ENCODE measurements around the gene MRPS5.

MRPS5 gene

GRCh38 chr2:95079199-95079683, 42.4 kb downstream of the MRPS5 start:
- H3K9ac ChIP-seq (ENCODE audit: low read length): no peak overlapping the region
- H3K79me2 ChIP-seq (ENCODE audit: insufficient read depth, low read length): no peaks in the 10 kb centered on the region
- H3K9me2 ChIP-seq (ENCODE audit: low read depth, low read length): no peaks in the 10 kb centered on the region
- no peak overlapping the region for H3K4me3 ChIP-seq (ENCODE audit: low read depth, low read length, poor library complexity, severe bottlenecking)
- TF ChIP-seq EZH2 (IDR thresholded peaks at IDR 0.05; ENCODE audit: borderline replicate concordance, low read length): no peak
- TF ChIP-seq CTCF (IDR thresholded peaks at IDR 0.05; ENCODE audit: low read length): no peak
- no peaks in the 10 kb centered on the region for H4K20me1 ChIP-seq (ENCODE audit: insufficient read depth, low read length)
- no peaks in the 10 kb centered on the region for H3F3A ChIP-seq (ENCODE audit: insufficient read depth, low read length)
- H3K9me3 ChIP-seq (ENCODE audit: low read length): no peaks in the 10 kb centered on the region
- H3K36me3 ChIP-seq (ENCODE audit: insufficient read depth, low read length): no peaks in the 10 kb centered on the region
- no peak overlapping the region for H2AFZ ChIP-seq (ENCODE audit: low read length)
- H3K4me2 ChIP-seq (ENCODE audit: low read length): no peak overlapping the region
- H3K27ac ChIP-seq (ENCODE audit: low read depth, low read length, poor library complexity, severe bottlenecking): no peak overlapping the region
- H3K27me3 ChIP-seq (ENCODE audit: insufficient read depth, low read length): no peaks in the 10 kb centered on the region
- H3K4me1 ChIP-seq (ENCODE audit: insufficient read depth, low read length, severe bottlenecking): peaks cover 7% of the 10 kb centered on the region

GRCh38 chr2:95077861-95078603, 43.6 kb downstream of the MRPS5 start:
- Histone ChIP-seq H3K9me3 (ENCODE audit: low read length) (no peaks in the 10 kb centered on the region), H3K9ac (ENCODE audit: low read length) (no peak overlapping the region), H3K27me3 (ENCODE audit: insufficient read depth, low read length) (no peaks in the 10 kb centered on the region), H3K9me2 (ENCODE audit: low read depth, low read length) (no peaks in the 10 kb centered on the region), H2AFZ (ENCODE audit: low read length) (no peak overlapping the region), H3K4me2 (ENCODE audit: low read length) (no peak overlapping the region), H3K79me2 (ENCODE audit: insufficient read depth, low read length) (no peaks in the 10 kb centered on the region), H3F3A (ENCODE audit: insufficient read depth, low read length) (no peaks in the 10 kb centered on the region), H3K4me3 (ENCODE audit: low read depth, low read length, poor library complexity, severe bottlenecking) (no peak overlapping the region), H3K36me3 (ENCODE audit: insufficient read depth, low read length) (no peaks in the 10 kb centered on the region), H4K20me1 (ENCODE audit: insufficient read depth, low read length) (no peaks in the 10 kb centered on the region), H3K27ac (ENCODE audit: low read depth, low read length, poor library complexity, severe bottlenecking) (no peak overlapping the region), H3K4me1 (ENCODE audit: insufficient read depth, low read length, severe bottlenecking) (peaks cover 7% of the 10 kb centered on the region)
- TF ChIP-seq CTCF (IDR thresholded peaks at IDR 0.05; ENCODE audit: low read length) (no peak), EZH2 (IDR thresholded peaks at IDR 0.05; ENCODE audit: borderline replicate concordance, low read length) (no peak)

- H3K36me3 ChIP-seq (ENCODE audit: insufficient read depth, low read length): no peaks in the 10 kb centered on the region
- H3K9me3 ChIP-seq (ENCODE audit: low read length): no peaks in the 10 kb centered on the region
- H3K4me1 ChIP-seq (ENCODE audit: insufficient read depth, low read length, severe bottlenecking): peaks cover 7% of the 10 kb centered on the region
- no peaks in the 10 kb centered on the region for H3F3A ChIP-seq (ENCODE audit: insufficient read depth, low read length)
- no peak overlapping the region for H2AFZ ChIP-seq (ENCODE audit: low read length)
- no peaks in the 10 kb centered on the region for H4K20me1 ChIP-seq (ENCODE audit: insufficient read depth, low read length)
- no peaks in the 10 kb centered on the region for H3K27me3 ChIP-seq (ENCODE audit: insufficient read depth, low read length)
- H3K9me2 ChIP-seq (ENCODE audit: low read depth, low read length): no peaks in the 10 kb centered on the region
- no peak for TF ChIP-seq CTCF (IDR thresholded peaks at IDR 0.05; ENCODE audit: low read length)
- no peak for TF ChIP-seq EZH2 (IDR thresholded peaks at IDR 0.05; ENCODE audit: borderline replicate concordance, low read length)
- H3K27ac ChIP-seq (ENCODE audit: low read depth, low read length, poor library complexity, severe bottlenecking): no peak overlapping the region
- H3K79me2 ChIP-seq (ENCODE audit: insufficient read depth, low read length): no peaks in the 10 kb centered on the region
- H3K4me2 ChIP-seq (ENCODE audit: low read length): no peak overlapping the region
- H3K9ac ChIP-seq (ENCODE audit: low read length): no peak overlapping the region
- no peak overlapping the region for H3K4me3 ChIP-seq (ENCODE audit: low read depth, low read length, poor library complexity, severe bottlenecking)
These were observed 44.1 kb downstream of the MRPS5 start for GRCh38 chr2:95077530-95077825.
